ES-I3 (cell line): ENCODE results near the gene RABGAP1L.

Experiments used
- H3K36me3 ChIP-seq: 2 replicates; pipeline ENCODE4 v1.6.1; 2013; ENCODE audit warnings: mild to moderate bottlenecking, low read length, control low read depth, moderate library complexity; ENCODE audit not compliant: insufficient read depth
- H3K4me1 ChIP-seq: 2 replicates; pipeline ENCODE4 v1.6.1; 2013; ENCODE audit warnings: mild to moderate bottlenecking, control low read depth, low read length; ENCODE audit not compliant: insufficient read depth
- H3K9ac ChIP-seq: 2 replicates; pipeline ENCODE4 v1.6.1; 2013; ENCODE audit warnings: low read depth, mild to moderate bottlenecking, low read length, moderate library complexity
- H3K9me3 ChIP-seq: 2 replicates; pipeline ENCODE4 v1.6.1; 2013; ENCODE audit warnings: mild to moderate bottlenecking, low read length, moderate library complexity; ENCODE audit not compliant: control insufficient read depth, insufficient read depth

RABGAP1L gene

GRCh38 chr1:174971902-174972301 lies 812.6 kb downstream of the RABGAP1L start:
- Histone ChIP-seq H3K36me3 (peaks cover 14% of the 10 kb centered on the region; the same call in 1 of the 2 replicates), H3K9ac (no peak overlapping the region), H3K9me3 (no peaks in the 10 kb centered on the region), H3K4me1 (no peaks in the 10 kb centered on the region)

GRCh38 chr1:174974711-174975119 lies 815.4 kb downstream of the RABGAP1L start:
- no peak overlapping the region for H3K9ac ChIP-seq
- peaks cover 11% of the 10 kb centered on the region; the same call in 1 of the 2 replicates for H3K36me3 ChIP-seq
- H3K4me1 ChIP-seq: no peaks in the 10 kb centered on the region
- no peaks in the 10 kb centered on the region for H3K9me3 ChIP-seq

- no peaks in the 10 kb centered on the region for H3K4me1 ChIP-seq
- H3K9me3 ChIP-seq: no peaks in the 10 kb centered on the region
- no peak overlapping the region for H3K9ac ChIP-seq
- H3K36me3 ChIP-seq: peaks cover 11% of the 10 kb centered on the region; the same call in 1 of the 2 replicates
Observed at GRCh38 chr1:174975764-174976163, 816.4 kb downstream of the RABGAP1L start.

- H3K9ac ChIP-seq: no peak overlapping the region
- no peaks in the 10 kb centered on the region for H3K4me1 ChIP-seq
- peaks cover 11% of the 10 kb centered on the region; the same call in 1 of the 2 replicates for H3K36me3 ChIP-seq
- H3K9me3 ChIP-seq: no peaks in the 10 kb centered on the region
Observed at GRCh38 chr1:174976436-174977108, 817.3 kb downstream of the RABGAP1L start.

GRCh38 chr1:174982971-174983689 lies 823.8 kb downstream of the RABGAP1L start:
- Histone ChIP-seq H3K36me3 (peaks cover 12% of the 10 kb centered on the region), H3K4me1 (no peaks in the 10 kb centered on the region), H3K9ac (no peak overlapping the region), H3K9me3 (no peaks in the 10 kb centered on the region)

GRCh38 chr1:174984952-174985351 lies 825.6 kb downstream of the RABGAP1L start:
- no peaks in the 10 kb centered on the region for H3K9me3 ChIP-seq
- peaks cover 12% of the 10 kb centered on the region for H3K36me3 ChIP-seq
- H3K4me1 ChIP-seq: no peaks in the 10 kb centered on the region
- no peak overlapping the region for H3K9ac ChIP-seq

GRCh38 chr1:174988539-174988938 lies 829.2 kb downstream of the RABGAP1L start:
- H3K36me3 ChIP-seq: peaks cover 8% of the 10 kb centered on the region; the same call in 1 of the 2 replicates
- no peaks in the 10 kb centered on the region for H3K4me1 ChIP-seq
- H3K9ac ChIP-seq: no peak overlapping the region
- no peaks in the 10 kb centered on the region for H3K9me3 ChIP-seq

GRCh38 chr1:174988986-174989385 lies 829.7 kb downstream of the RABGAP1L start:
- Histone ChIP-seq H3K36me3 (peaks cover 8% of the 10 kb centered on the region; the same call in 1 of the 2 replicates), H3K9ac (no peak overlapping the region)

GRCh38 chr1:174989536-174990220 lies 830.4 kb downstream of the RABGAP1L start:
- H3K36me3 ChIP-seq: peaks cover 8% of the 10 kb centered on the region; the same call in 1 of the 2 replicates
- no peaks in the 10 kb centered on the region for H3K9me3 ChIP-seq
- no peak overlapping the region for H3K9ac ChIP-seq
- H3K4me1 ChIP-seq: no peaks in the 10 kb centered on the region

More at GRCh38 chr1:174988986-174989385, 829.7 kb downstream of the RABGAP1L start:
- no peaks in the 10 kb centered on the region for H3K9me3 ChIP-seq
- H3K4me1 ChIP-seq: no peaks in the 10 kb centered on the region

- H3K36me3 ChIP-seq: peaks cover 8% of the 10 kb centered on the region; the same call in 1 of the 2 replicates
- H3K9ac ChIP-seq: no peak overlapping the region
- no peaks in the 10 kb centered on the region for H3K9me3 ChIP-seq
- H3K4me1 ChIP-seq: no peaks in the 10 kb centered on the region
Observed at GRCh38 chr1:174990382-174990999, 831.2 kb downstream of the RABGAP1L start.

- Histone ChIP-seq H3K9ac (no peak overlapping the region), H3K4me1 (no peaks in the 10 kb centered on the region), H3K9me3 (no peaks in the 10 kb centered on the region), H3K36me3 (peaks cover 8% of the 10 kb centered on the region; the same call in 1 of the 2 replicates)
Observed at GRCh38 chr1:174991473-174991872, 832.2 kb downstream of the RABGAP1L start.

- Histone ChIP-seq H3K9ac (no peak overlapping the region), H3K9me3 (no peaks in the 10 kb centered on the region), H3K36me3 (peaks cover 3% of the 10 kb centered on the region; the same call in 1 of the 2 replicates), H3K4me1 (no peaks in the 10 kb centered on the region; the same call in 1 of the 2 replicates)
Observed at GRCh38 chr1:174995121-174995520, 835.8 kb downstream of the RABGAP1L start.

GRCh38 chr1:174995916-174996315 lies 836.6 kb downstream of the RABGAP1L start:
- no peaks in the 10 kb centered on the region for H3K9me3 ChIP-seq
- H3K36me3 ChIP-seq: no peaks in the 10 kb centered on the region
- no peaks in the 10 kb centered on the region; the same call in 1 of the 2 replicates for H3K4me1 ChIP-seq
- H3K9ac ChIP-seq: no peak overlapping the region

- H3K9me3 ChIP-seq: no peaks in the 10 kb centered on the region
- H3K36me3 ChIP-seq: no peaks in the 10 kb centered on the region
- H3K9ac ChIP-seq: no peak overlapping the region
- H3K4me1 ChIP-seq: peaks cover 4% of the 10 kb centered on the region; the same call in 1 of the 2 replicates
Observed at GRCh38 chr1:174996476-174996875, 837.2 kb downstream of the RABGAP1L start.
